A549 treated with AZD2906 at 1 μM for 4 hours (cell line): Measurements from ENCODE around the gene S1PR4. TPM values are rescaled to one million over a fixed set of nuclear protein-coding genes. Genes with fewer than 3 reads are reported as not detected.

ENCODE experiments used
- total RNA-seq: library from RNA; stranded (reverse); fragments of 200-300 nt; extraction: Qiagen RNA extraction; gene quantifications from 5 replicates; pipeline ENCODE4 v1.2.3, GENCODE V29; 2022

The S1PR4 gene, protein sequence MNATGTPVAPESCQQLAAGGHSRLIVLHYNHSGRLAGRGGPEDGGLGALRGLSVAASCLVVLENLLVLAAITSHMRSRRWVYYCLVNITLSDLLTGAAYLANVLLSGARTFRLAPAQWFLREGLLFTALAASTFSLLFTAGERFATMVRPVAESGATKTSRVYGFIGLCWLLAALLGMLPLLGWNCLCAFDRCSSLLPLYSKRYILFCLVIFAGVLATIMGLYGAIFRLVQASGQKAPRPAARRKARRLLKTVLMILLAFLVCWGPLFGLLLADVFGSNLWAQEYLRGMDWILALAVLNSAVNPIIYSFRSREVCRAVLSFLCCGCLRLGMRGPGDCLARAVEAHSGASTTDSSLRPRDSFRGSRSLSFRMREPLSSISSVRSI
- total RNA-seq: 0.10 to 0.22 TPM (median 0.14 TPM) in 5 replicates

GRCh38 chr19:3178377-3178972 is at the start of gene S1PR4:
Gene S1PR4 (plus strand): TSS chr19:3178769. CDS start chr19:3178793, 24 bp downstream.

DNA sequence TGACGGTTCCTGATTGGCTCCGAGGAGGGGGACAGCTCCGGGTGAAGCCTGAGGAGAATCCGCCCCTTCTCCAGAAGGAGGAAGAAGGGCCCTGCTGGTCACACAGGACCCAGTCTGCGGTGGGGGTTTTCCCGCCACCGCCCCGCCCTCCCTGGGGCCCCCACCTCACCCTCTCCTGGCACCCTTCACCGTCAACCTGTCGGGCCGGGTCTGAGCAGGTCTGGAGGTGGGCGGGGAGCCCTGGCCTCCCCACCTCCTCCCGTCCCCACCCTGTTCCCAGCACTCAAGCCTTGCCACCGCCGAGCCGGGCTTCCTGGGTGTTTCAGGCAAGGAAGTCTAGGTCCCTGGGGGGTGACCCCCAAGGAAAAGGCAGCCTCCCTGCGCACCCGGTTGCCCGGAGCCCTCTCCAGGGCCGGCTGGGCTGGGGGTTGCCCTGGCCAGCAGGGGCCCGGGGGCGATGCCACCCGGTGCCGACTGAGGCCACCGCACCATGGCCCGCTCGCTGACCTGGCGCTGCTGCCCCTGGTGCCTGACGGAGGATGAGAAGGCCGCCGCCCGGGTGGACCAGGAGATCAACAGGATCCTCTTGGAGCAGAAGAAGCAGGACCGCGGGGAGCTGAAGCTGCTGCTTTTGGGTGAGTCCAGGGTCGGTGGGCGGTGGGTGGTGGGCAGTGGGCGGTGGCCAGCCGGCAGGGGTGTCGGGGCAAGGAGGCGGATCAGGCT is 42.4 kb upstream of the S1PR4 start, which contains the start of gene GNA15:
TSS of gene GNA15 (plus strand) at position 73 of the 723 bp plus-strand sequence. CDS start at position 491, 418 bp downstream.

DNA sequence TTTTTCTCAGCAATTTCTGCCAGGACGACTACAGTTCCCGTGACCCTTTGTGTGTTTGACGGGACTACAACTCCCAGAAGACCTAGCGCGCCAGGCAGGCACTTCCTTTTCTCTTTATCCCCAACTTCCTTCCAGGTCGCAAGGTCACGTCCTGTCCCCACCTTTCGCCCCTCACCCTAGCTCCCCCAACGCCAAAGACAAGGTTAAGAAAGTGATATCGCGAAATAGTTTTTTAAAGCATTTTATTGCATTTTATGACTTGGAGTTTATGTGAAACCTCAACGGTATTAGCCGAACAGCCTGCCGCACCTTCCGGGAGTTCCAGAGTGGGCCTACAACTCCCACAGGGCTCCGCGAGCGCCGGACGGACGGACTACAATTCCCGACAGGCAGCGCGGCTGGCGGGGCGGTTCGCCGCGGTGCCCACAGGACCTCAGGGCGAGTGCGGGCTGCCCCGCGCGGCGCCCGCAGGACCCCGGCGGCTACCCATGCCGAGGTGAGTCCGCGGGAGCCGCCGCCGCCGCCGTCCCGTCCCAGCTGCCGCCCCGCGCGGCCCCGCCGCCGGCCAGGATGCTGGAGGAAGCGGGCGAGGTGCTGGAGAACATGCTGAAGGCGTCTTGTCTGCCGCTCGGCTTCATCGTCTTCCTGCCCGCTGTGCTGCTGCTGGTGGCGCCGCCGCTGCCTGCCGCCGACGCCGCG is 7.0 kb downstream of the S1PR4 start, which contains the start of gene NCLN:
TSS of gene NCLN (plus strand) at position 470 of the 699 bp plus-strand sequence. CDS start at position 571, 101 bp downstream.

GRCh38 chr19:3224346-3225168 is 46.0 kb downstream of the S1PR4 start, which contains the start of gene CELF5:
Gene CELF5 (plus strand): TSS chr19:3224661. CDS start chr19:3224740, 79 bp downstream.

Other genes starting within 250 kb of the S1PR4 start
- gene ZNF77, start 233.8 kb upstream of the S1PR4 start, total RNA-seq: 1.4 to 2.0 TPM (median 1.6 TPM) in 5 replicates
- 4.7 to 6.8 TPM (median 5.3 TPM) in 5 replicates for gene TLE6, start 201.2 kb upstream of the S1PR4 start, total RNA-seq
- 2.5 to 3.8 TPM (median 3.0 TPM) in 5 replicates for gene TLE2, start 149.5 kb upstream of the S1PR4 start, total RNA-seq
- 194 to 285 TPM (median 274 TPM) in 5 replicates for gene TLE5, start 116.3 kb upstream of the S1PR4 start, total RNA-seq
- 31.8 to 34.2 TPM (median 32.4 TPM) in 5 replicates for gene GNA11, start 84.4 kb upstream of the S1PR4 start, total RNA-seq
- gene GNA15, start 42.7 kb upstream of the S1PR4 start, total RNA-seq: 0.05 to 0.14 TPM (median 0.07 TPM) in 5 replicates
- 57.8 to 84.1 TPM (median 76.6 TPM) in 5 replicates for gene NCLN, start 7.2 kb downstream of the S1PR4 start, total RNA-seq
- gene CELF5, start 45.9 kb downstream of the S1PR4 start, total RNA-seq: 0.29 to 0.66 TPM (median 0.46 TPM) in 5 replicates
- gene NFIC, start 187.8 kb downstream of the S1PR4 start, total RNA-seq: 43.6 to 51.5 TPM (median 46.7 TPM) in 5 replicates